Sigmoid colon (tissue), 3 donors: ENCODE measurements around the gene CEP295NL.

ENCODE experiments used
- POLR2A ChIP-seq, 2 donors: fragments of 450-650 bp; IDR thresholded peaks; one replicate each; pipeline ENCODE4 v1.6.1; 2016; ENCODE audit warnings: antibody characterized with exemption in 2 of 2, mild to moderate bottlenecking in 2 of 2, moderate library complexity in 2 of 2
- TF ChIP-seq, protein P1 (sequence below), 4 experiments: fragments of 450-650 bp in 3 of 4; fragments of 200-600 bp in 1 of 4; IDR thresholded peaks; one replicate each; pipeline ENCODE4 v1.5.1; 2016 to 2019; ENCODE audit warnings: antibody characterized with exemption in 4 of 4, mild to moderate bottlenecking in 3 of 4, moderate library complexity in 2 of 4

DNA sequence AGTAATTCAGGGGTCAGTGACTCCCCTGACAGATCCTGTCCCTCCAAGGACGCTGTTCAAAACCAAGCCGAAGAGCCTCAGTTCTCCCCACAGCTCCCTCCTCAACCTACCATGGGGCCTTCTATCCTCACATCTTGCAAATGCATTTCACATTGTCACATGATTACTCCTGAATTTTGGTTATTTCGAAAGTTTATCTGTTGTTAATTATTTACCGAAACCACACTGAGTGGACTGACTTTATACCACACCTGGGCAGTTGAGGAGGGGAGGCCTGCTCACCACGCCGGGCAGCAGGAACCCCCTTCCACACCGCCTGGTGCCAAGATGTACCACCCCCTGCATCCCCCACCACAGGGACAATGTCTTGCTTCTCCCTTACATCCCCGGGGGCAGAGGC lies 17.5 kb upstream of the CEP295NL start:
- TF ChIP-seq, protein P1, sequence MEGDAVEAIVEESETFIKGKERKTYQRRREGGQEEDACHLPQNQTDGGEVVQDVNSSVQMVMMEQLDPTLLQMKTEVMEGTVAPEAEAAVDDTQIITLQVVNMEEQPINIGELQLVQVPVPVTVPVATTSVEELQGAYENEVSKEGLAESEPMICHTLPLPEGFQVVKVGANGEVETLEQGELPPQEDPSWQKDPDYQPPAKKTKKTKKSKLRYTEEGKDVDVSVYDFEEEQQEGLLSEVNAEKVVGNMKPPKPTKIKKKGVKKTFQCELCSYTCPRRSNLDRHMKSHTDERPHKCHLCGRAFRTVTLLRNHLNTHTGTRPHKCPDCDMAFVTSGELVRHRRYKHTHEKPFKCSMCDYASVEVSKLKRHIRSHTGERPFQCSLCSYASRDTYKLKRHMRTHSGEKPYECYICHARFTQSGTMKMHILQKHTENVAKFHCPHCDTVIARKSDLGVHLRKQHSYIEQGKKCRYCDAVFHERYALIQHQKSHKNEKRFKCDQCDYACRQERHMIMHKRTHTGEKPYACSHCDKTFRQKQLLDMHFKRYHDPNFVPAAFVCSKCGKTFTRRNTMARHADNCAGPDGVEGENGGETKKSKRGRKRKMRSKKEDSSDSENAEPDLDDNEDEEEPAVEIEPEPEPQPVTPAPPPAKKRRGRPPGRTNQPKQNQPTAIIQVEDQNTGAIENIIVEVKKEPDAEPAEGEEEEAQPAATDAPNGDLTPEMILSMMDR (IDR thresholded peaks at IDR 0.05), result no peak
- TF ChIP-seq POLR2A (IDR thresholded peaks at IDR 0.05), result no peak
